Mononuclear cell (primary cell): ENCODE data around the gene ADAMTS7. TPM values are rescaled to one million over a fixed set of nuclear protein-coding genes. Genes with fewer than 3 reads are reported as not detected.
"Not testable (repeated sequence)": the region's sequence is repeated elsewhere in the genome, so short reads cannot be mapped to it uniquely, and the experiment has no call there.

Experiments used
- H3K27me3 ChIP-seq: 2 replicates; pipeline ENCODE4 v1.6.0; 2011; ENCODE audit warnings: low read length, control low read depth; ENCODE audit not compliant: insufficient read depth
- H3K4me1 ChIP-seq: 2 replicates; pipeline ENCODE4 v1.5.1; 2011; ENCODE audit warnings: mild to moderate bottlenecking, low read length, control low read depth; ENCODE audit not compliant: insufficient read depth
- H3K4me3 ChIP-seq: 2 replicates; pipeline ENCODE4 v1.5.1; 2011; ENCODE audit warnings: mild to moderate bottlenecking, low read length, moderate library complexity
- H3K9me3 ChIP-seq: 2 replicates; pipeline ENCODE4 v1.5.1; 2011; ENCODE audit warnings: low read depth, mild to moderate bottlenecking, control low read depth, low read length
- total RNA-seq: library from RNA; depleted of rRNA; stranded (reverse); fragments of >200 nt; gene quantifications from one replicate; pipeline ENCODE4 v1.2.3, GENCODE V29; 2012

Gene ADAMTS7
- total RNA-seq, 1 donor = not detected

GRCh38 chr15:78766641-78767071 lies 44.6 kb downstream of the ADAMTS7 start:
- H3K9me3 ChIP-seq, H3K4me1 ChIP-seq, H3K4me3 ChIP-seq, H3K27me3 ChIP-seq: not testable (repeated sequence)

GRCh38 chr15:78766041-78766440 lies 45.2 kb downstream of the ADAMTS7 start:
- no peaks in the 10 kb centered on the region for H3K9me3 ChIP-seq
- H3K4me3 ChIP-seq = no peak overlapping the region
- H3K4me1 ChIP-seq = peaks cover 14% of the 10 kb centered on the region
- no peaks in the 10 kb centered on the region for H3K27me3 ChIP-seq

- H3K27me3 ChIP-seq, H3K9me3 ChIP-seq, H3K4me3 ChIP-seq: not testable (repeated sequence)
- H3K4me1 ChIP-seq = peaks cover 17% of the 10 kb centered on the region
Observed at GRCh38 chr15:78765154-78765860, 46.0 kb downstream of the ADAMTS7 start.

GRCh38 chr15:78764340-78765153 lies 46.7 kb downstream of the ADAMTS7 start:
- H3K9me3 ChIP-seq, H3K4me3 ChIP-seq, H3K27me3 ChIP-seq: not testable (repeated sequence)
- peaks cover 17% of the 10 kb centered on the region for H3K4me1 ChIP-seq

- Histone ChIP-seq H3K9me3 (no peaks in the 10 kb centered on the region), H3K4me1 (peaks cover 19% of the 10 kb centered on the region), H3K27me3 (no peaks in the 10 kb centered on the region), H3K4me3 (no peak overlapping the region)
Observed at GRCh38 chr15:78763796-78764241, 47.4 kb downstream of the ADAMTS7 start.

GRCh38 chr15:78762985-78763795 lies 48.1 kb downstream of the ADAMTS7 start:
- no peaks in the 10 kb centered on the region for H3K9me3 ChIP-seq
- no peak overlapping the region for H3K4me3 ChIP-seq
- H3K27me3 ChIP-seq = no peaks in the 10 kb centered on the region
- H3K4me1 ChIP-seq = peaks cover 20% of the 10 kb centered on the region

GRCh38 chr15:78762386-78762961 lies 48.8 kb downstream of the ADAMTS7 start:
- H3K9me3 ChIP-seq, H3K4me3 ChIP-seq, H3K27me3 ChIP-seq: not testable (repeated sequence)
- peaks cover 23% of the 10 kb centered on the region for H3K4me1 ChIP-seq

- Histone ChIP-seq H3K27me3 (no peaks in the 10 kb centered on the region), H3K4me3 (no peak overlapping the region), H3K9me3 (no peaks in the 10 kb centered on the region), H3K4me1 (peaks cover 29% of the 10 kb centered on the region)
Observed at GRCh38 chr15:78761891-78762385, 49.3 kb downstream of the ADAMTS7 start.

GRCh38 chr15:78761475-78761874 lies 49.8 kb downstream of the ADAMTS7 start:
- H3K4me3 ChIP-seq, H3K27me3 ChIP-seq, H3K9me3 ChIP-seq: not testable (repeated sequence)
- H3K4me1 ChIP-seq = peaks cover 31% of the 10 kb centered on the region

GRCh38 chr15:78761020-78761419 lies 50.2 kb downstream of the ADAMTS7 start:
- no peaks in the 10 kb centered on the region for H3K27me3 ChIP-seq
- peaks cover 31% of the 10 kb centered on the region for H3K4me1 ChIP-seq
- H3K9me3 ChIP-seq = no peaks in the 10 kb centered on the region
- no peak overlapping the region for H3K4me3 ChIP-seq

GRCh38 chr15:78760091-78760882 lies 51.0 kb downstream of the ADAMTS7 start:
- peaks cover 31% of the 10 kb centered on the region for H3K4me1 ChIP-seq
- H3K27me3 ChIP-seq, H3K4me3 ChIP-seq: not testable (repeated sequence)

GRCh38 chr15:78759361-78759998 lies 51.8 kb downstream of the ADAMTS7 start:
- H3K9me3 ChIP-seq, H3K4me3 ChIP-seq, H3K27me3 ChIP-seq: not testable (repeated sequence)
- peaks cover 31% of the 10 kb centered on the region for H3K4me1 ChIP-seq

More at GRCh38 chr15:78760091-78760882, 51.0 kb downstream of the ADAMTS7 start:
- not testable (repeated sequence) for H3K9me3 ChIP-seq

- not testable (repeated sequence) for H3K27me3 ChIP-seq, H3K9me3 ChIP-seq, H3K4me3 ChIP-seq
- peaks cover 31% of the 10 kb centered on the region for H3K4me1 ChIP-seq
Observed at GRCh38 chr15:78758486-78759200, 52.6 kb downstream of the ADAMTS7 start.
